GM15510 (cell line): Measurements from ENCODE around the gene MTM1.

Experiments used
- POLR2A ChIP-seq: IDR thresholded peaks from 3 replicates; pipeline ENCODE4 v1.6.1; 2011; ENCODE audit warnings: borderline replicate concordance; ENCODE audit not compliant: insufficient read length; ENCODE audit errors: extremely low read depth

The MTM1 gene

GRCh38 chrX:150544222-150544787 lies 24.1 kb upstream of the MTM1 start:
- TF ChIP-seq POLR2A, result no peak

GRCh38 chrX:150544835-150545770 lies 23.3 kb upstream of the MTM1 start:
- no peak for TF ChIP-seq POLR2A

GRCh38 chrX:150546711-150547153 lies 21.7 kb upstream of the MTM1 start:
- no peak for TF ChIP-seq POLR2A

- no peak for TF ChIP-seq POLR2A
These were observed 20.9 kb upstream of the MTM1 start for GRCh38 chrX:150547375-150548115.

GRCh38 chrX:150548251-150548650 lies 20.2 kb upstream of the MTM1 start:
- no peak for TF ChIP-seq POLR2A

- no peak for TF ChIP-seq POLR2A
These were observed 19.7 kb upstream of the MTM1 start for GRCh38 chrX:150548684-150549083.

GRCh38 chrX:150551963-150552362 lies 16.5 kb upstream of the MTM1 start:
- no peak for TF ChIP-seq POLR2A

- no peak for TF ChIP-seq POLR2A
These were observed 10.0 kb upstream of the MTM1 start for GRCh38 chrX:150558424-150558823.

- no peak for TF ChIP-seq POLR2A
These were observed 3.6 kb upstream of the MTM1 start for GRCh38 chrX:150564838-150565237.

- TF ChIP-seq POLR2A, result no peak
These were observed 2.9 kb upstream of the MTM1 start for GRCh38 chrX:150565551-150565950.

GRCh38 chrX:150566734-150567182 lies 1.7 kb upstream of the MTM1 start:
- no peak for TF ChIP-seq POLR2A

GRCh38 chrX:150567645-150568319 lies 639 bp upstream of the MTM1 start:
- no peak for TF ChIP-seq POLR2A

- no peak for TF ChIP-seq POLR2A
These were observed 695 bp downstream of the MTM1 start for GRCh38 chrX:150569155-150569477.

GRCh38 chrX:150570512-150570911 lies 2.1 kb downstream of the MTM1 start:
- no peak for TF ChIP-seq POLR2A

GRCh38 chrX:150572206-150572605 lies 3.8 kb downstream of the MTM1 start:
- no peak for TF ChIP-seq POLR2A
